ENCODE data around the gene TNPO3.

Gene TNPO3

DNA sequence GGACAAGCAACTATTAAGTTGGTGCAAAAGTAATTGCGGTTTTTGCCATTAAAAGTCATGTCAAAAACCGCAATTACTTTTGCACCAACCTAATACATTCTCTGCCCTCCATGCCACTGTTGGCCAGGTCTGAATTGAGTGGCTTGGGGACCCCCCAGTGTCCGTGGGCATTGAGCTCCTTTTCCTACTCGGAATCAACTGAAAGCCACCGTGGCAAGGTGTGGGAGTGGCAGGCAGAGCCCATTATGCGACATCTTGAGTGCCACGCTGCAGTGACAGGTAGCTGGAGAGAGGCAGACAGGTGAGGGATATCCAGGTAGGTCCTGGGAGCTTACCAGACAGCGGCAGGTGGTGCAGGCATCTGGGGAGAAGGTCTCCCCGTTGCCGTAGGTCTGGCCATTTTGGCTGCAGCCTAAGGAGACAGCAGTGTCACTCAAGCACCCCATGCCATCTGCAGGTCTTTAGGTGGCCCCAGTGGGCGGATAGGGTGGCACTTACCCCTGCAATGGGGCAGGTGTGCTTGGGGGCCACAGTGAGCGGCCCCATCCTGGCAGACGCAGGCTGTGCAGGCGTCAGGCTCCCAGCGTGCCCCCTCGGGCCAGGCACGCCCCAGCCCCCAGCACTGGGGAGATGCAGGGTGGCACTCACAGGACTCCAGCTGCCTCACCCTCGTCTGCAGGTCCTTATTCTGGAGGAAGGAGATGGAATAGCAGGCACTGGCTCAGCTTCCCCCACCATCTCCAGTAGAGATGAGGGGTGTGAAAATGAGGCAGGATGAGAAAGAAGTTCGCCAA lies 147.9 kb downstream of the TNPO3 start:
- no peak for DNase-seq (ENCODE audit: low spot score)

DNA sequence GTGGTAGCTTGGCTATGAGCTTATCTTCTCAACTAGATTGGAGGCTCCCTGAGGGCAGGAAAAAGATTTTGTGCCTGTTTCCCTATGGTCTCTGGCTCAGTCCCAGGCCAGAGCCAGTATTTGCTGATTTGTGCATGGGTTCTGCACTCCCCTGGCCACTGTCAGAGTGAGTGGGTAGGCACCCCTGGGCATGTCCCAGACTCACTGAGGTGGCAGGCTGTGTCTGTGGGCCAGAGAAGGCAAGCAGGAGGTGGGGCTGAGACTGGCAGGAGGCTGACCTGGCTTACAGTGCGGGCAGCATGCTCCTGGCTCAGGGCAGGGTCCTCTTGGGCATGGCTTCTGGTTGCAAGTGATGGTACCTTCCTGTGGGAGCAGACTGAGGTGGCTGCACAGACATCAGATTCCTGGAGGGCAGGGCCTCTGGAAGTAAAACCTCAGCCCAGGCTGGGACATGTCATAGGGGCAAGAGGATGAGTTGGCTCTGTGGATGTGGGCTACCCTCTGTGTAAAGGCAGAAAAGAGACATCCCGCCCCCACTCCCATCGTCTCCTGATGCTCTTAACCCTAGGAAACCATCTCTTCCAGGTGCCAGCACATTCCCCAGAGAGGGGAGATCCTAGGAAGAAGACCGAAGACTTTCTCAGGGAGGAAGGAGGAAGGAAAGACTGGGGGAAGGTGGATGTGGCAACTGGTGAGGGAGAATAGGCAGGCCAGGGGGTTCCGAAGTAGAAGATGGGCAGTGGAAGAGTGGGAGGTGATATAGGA lies 148.7 kb downstream of the TNPO3 start:
- DNase-seq (ENCODE audit: low spot score) = no peak

DNA sequence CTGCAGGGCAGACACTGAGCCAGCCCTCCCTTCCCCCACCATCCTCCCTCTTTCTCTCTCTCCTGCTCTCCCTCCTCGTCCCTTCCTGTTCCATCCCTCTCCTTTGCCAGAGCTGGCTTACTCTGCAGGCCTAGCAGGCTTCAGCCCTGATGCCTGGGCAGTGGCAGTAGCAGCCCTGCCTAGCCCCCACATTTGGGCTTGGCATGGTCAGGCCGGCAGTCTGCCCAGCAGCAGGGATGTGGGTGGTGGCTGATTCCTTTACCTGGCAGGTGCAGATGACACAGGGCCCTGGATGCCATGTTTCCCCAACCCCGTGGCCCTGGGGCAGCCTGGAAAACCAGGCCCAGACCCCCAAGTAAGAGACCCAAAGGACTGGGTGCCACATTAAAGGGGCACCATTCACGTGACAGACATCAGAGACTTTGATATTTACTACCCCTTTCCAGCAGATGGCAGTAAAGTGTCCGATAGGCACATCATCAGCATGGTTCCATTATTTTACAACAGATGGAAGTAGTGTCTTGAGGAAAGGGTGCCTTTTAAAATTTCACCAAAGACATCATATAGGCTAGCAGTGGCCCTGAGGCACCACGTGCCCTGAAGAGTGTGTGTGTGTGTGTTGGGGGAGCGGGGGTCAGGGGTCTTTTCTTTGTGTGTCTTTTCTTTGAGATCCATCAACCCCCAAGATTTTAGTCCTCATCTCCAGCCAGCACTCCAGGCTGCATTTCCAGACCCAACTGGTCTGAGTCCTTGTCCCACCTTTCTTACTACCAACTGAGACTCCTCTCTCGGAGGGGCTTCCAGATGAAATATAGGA lies 150.3 kb downstream of the TNPO3 start:
- DNase-seq (ENCODE audit: low spot score) = peak; percentile 49

Data from hematopoietic multipotent progenitor cell treated with erythropoietin and hydrocortisone succinate and interleukin-3 and kit ligand, for 15 days (in vitro differentiated cells).